GM18507 (cell line): ENCODE measurements around the gene TRIM29.

Experiments
- DNase-seq: peaks from one replicate; pipeline ENCODE4 v3.0.0; 2011; ENCODE audit warnings: low read depth; ENCODE audit not compliant: insufficient read length; ENCODE audit errors: extremely low spot score
- FAIRE-seq: peaks from 2 replicates; lab custom pipeline; 2011; peaks lifted over from hg19 to GRCh38; lab: Jason Lieb, UNC

The TRIM29 gene

GRCh38 chr11:120105576-120105975 is 32.3 kb downstream of the TRIM29 start:
- no peak for FAIRE-seq

GRCh38 chr11:120104041-120104565 is 33.8 kb downstream of the TRIM29 start:
- FAIRE-seq: no peak

More at GRCh38 chr11:120105576-120105975, 32.3 kb downstream of the TRIM29 start:
- no peak for DNase-seq

GRCh38 chr11:120102864-120103122 is 35.1 kb downstream of the TRIM29 start:
- DNase-seq (no peak), FAIRE-seq (no peak)

More at GRCh38 chr11:120104041-120104565, 33.8 kb downstream of the TRIM29 start:
- DNase-seq: no peak

- DNase-seq (no peak), FAIRE-seq (no peak)
Observed at GRCh38 chr11:120102050-120102863, 35.7 kb downstream of the TRIM29 start.

GRCh38 chr11:120098503-120099020 is 39.4 kb downstream of the TRIM29 start:
- no peak for DNase-seq
- FAIRE-seq: no peak

GRCh38 chr11:120097721-120098385 is 40.1 kb downstream of the TRIM29 start:
- DNase-seq (no peak), FAIRE-seq (no peak)

DNA sequence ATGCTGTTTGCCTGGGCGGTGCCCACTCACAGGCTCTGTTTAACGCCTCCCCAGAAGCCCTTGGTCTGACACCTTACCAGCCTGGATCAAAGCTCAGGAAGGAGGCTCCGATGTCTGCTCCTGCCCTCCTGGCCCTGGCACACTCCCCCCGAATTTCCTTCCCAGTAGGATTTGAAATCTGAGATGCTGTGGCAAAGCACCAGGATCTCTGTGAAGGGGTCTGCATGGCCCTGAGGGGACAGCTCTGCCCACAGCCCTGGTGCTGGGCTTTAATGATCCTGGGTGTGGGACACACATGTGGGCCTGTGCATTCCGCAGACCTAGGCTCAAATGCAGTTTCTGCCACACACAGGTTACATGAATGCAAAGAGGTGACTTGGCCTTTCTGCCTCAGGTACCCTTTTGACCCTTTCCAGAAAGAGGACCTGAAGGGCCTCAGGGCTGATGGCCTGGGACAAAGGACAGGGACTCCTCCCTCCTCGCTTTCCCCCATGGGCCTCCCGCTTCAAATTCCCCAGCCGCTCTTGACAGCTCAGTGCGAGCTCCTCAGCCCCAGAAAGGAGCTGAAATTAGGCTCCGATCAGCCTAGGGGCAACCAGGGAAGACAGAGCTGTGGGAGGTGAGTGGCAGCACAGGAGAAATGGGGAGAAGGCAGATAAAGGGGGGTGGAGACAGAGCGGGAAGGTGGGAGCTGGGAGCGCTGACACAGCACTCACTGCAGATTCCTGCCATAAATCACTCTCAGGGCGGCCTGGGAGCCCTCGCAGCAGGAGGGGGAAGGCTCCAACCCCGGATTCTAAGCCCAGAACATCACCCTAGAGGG is 41.3 kb downstream of the TRIM29 start:
- no peak for DNase-seq
- FAIRE-seq: no peak

DNA sequence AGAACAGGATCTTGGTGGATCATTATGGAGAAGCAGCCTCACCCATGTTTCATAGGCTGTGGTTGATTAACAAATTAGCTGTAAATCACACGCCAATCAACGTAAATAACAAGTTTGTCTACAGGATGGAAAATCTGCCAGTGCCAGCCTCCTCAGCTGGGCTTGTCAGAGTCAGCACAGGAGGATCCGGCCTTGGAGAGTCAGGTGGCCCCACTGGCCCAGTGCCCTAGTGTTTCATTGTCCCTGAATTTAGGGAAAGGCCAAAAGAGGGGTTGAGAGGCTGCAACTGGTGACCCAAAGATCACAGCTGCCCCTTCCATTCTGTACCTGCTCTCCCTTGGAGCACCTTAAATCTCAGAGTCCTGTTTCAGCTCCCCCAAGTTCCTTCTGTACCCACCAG is 42.4 kb downstream of the TRIM29 start:
- no peak for FAIRE-seq
- no peak for DNase-seq

DNA sequence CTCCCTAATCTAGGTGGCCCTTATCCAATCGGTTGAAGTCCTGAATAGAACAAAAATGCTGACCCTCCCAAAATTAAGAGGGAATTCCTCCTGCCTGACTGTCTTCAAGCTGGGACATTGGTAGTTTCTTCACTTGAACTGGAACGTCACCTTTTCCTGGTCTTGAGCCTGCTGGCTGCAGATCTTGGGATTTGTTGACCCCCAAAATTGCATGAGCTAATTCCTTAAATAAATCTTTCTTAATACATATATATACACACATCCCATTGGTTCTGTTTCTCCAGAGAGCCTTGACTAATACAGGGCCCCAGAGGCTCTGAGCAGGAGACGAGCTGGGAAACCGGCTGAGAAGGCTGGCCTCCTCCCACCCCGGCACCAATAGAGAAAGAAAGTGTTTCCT is 46.2 kb downstream of the TRIM29 start:
- no peak for FAIRE-seq
- no peak for DNase-seq

GRCh38 chr11:120091121-120091520 is 46.8 kb downstream of the TRIM29 start:
- FAIRE-seq: no peak

DNA sequence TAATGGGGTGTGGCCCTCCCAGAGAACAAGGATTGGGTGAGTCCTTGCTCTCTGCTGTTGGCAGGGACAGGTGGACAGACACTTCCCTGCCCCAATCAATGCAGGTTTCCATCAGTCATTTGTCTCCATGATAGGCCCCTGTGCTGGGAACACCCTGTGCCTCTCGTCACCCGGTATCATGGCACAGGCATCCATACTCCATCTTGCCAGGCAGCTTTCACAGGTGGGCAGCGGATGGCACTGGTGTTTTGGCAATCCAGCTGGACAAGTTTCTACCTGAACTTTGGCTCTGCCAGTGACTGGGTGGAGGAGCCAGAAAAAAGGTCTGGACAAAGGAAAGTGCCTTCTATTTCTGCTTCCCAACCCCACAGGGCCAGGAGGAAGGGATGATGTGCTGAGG is 47.5 kb downstream of the TRIM29 start:
- DNase-seq (no peak), FAIRE-seq (no peak)

More at GRCh38 chr11:120091121-120091520, 46.8 kb downstream of the TRIM29 start:
- no peak for DNase-seq

GRCh38 chr11:120089036-120090001 is 48.6 kb downstream of the TRIM29 start:
- FAIRE-seq (no peak), DNase-seq (no peak)

- no peak for DNase-seq
- FAIRE-seq: no peak
Observed at GRCh38 chr11:120088056-120088455, 49.9 kb downstream of the TRIM29 start.

- FAIRE-seq (no peak), DNase-seq (no peak)
Observed at GRCh38 chr11:120086651-120087050, 51.3 kb downstream of the TRIM29 start.

- DNase-seq (no peak), FAIRE-seq (no peak)
Observed at GRCh38 chr11:120079750-120080610, 57.9 kb downstream of the TRIM29 start.

GRCh38 chr11:120078397-120078796 is 59.5 kb downstream of the TRIM29 start:
- no peak for FAIRE-seq
- DNase-seq: no peak

GRCh38 chr11:120074076-120074475 is 63.8 kb downstream of the TRIM29 start:
- no peak for FAIRE-seq
- DNase-seq: no peak

DNA sequence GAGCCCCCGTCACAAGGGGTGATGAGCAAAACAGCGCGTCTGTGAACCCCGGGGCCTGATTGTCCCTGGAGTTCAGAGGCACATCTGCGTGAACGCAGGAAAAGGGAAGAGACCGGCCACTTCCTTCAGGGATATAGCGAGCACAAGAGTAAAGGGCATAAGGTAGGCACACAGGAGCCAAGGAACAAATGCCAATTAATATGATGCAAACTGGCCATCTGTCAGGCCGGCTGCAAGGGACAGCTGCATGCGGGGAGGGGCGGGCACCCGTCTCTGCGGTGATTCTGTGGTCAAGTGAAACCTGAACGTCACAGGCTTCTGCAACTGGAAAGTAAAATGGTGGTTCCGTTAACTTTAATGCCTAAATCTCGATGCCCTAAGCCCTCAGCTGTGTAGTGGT is 64.7 kb downstream of the TRIM29 start:
- FAIRE-seq (no peak), DNase-seq (no peak)
